Activated CD4-positive, alpha-beta T cell treated with anti-CD3 and anti-CD28 coated beads, Interleukin-2, amount 50 U/mL, for 4 hours (primary cell): ENCODE measurements around the gene TMEM229B.

ENCODE experiments used
- DNase-seq, 2 experiments: peaks; one replicate each; pipeline ENCODE4 v3.0.0-alpha.2; 2020

TMEM229B gene

DNA sequence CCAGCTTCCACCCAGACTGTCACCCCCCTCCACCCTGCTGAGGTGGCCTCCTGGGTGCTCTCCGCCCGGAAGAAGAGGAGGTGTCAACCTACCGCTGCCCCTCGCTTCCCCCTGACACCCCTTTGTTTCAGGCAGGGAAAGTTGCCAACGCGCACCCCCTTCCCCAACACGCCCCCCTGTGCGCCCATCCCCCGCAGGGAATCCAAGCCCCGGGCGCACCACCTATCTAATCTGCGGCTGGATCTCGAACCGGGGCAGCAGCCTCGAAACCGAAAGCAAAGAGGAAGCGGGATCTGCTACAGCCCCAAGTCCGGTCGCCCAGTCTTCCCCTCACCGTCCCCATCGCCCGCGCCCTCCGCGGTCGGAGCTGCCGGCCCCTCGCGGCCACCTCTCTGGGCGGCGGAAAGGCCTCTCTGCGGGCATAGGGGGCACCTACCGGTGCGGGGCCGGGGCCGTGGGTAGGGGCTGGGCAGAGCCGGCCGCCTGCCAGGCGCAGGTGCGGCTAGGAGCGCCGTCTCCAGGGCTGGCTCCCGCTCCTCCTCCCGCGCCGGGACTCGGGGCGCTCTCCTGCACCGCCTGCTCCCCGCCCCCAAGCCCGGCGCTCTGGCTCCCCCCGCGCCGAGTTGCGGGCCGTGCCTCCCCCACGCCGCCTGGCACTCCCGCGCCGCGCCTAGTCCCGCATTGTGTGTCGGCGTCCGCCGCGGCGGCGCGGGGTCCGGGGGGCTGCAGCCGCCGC, 26.3 kb upstream of the TMEM229B start:
- peak; percentile 20 to 22 for DNase-seq

DNA sequence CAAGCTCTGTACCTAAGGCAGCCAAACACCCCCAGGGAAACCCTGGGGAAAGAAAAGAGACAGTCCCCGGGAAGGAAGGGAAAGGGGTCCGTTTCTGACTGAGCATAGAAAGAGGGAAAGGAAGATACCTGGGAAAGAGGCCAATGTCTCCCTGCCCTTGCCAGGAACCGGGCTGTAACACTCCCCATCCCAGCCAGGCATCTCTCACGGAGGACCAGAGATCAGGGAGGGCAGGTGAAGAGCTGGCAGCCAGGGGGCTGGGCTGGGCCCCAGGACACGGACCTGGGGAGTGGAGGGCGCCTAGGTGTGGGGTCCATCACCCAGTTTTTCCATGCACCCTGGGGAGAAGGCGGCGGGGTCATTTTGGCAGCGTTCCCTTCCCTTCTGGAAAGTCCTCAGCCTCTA, 25.7 kb upstream of the TMEM229B start:
- no peak for DNase-seq

DNA sequence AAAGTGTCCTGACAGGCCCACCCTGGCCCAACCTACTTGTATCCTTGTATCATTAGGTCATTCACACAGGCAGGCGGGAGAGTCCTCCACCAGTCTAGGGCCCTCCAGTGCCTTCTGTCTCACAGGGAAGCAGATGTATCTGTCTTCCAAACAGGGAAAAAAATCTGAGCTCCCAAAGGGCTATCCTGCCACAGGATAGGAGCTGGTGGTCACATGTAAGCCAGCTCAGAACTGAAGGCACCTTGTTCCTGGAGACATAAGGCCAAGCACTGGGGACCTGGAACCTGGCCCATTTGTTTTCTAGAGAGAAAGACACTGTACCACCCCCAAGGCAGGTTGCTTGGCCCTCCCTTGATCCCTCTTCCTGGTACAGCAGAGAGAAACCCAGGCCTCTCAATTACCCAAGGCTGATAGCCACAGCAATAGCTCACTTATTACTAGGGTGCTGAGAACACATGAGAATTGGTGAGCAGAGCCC, 25.1 kb upstream of the TMEM229B start:
- no peak for DNase-seq

DNA sequence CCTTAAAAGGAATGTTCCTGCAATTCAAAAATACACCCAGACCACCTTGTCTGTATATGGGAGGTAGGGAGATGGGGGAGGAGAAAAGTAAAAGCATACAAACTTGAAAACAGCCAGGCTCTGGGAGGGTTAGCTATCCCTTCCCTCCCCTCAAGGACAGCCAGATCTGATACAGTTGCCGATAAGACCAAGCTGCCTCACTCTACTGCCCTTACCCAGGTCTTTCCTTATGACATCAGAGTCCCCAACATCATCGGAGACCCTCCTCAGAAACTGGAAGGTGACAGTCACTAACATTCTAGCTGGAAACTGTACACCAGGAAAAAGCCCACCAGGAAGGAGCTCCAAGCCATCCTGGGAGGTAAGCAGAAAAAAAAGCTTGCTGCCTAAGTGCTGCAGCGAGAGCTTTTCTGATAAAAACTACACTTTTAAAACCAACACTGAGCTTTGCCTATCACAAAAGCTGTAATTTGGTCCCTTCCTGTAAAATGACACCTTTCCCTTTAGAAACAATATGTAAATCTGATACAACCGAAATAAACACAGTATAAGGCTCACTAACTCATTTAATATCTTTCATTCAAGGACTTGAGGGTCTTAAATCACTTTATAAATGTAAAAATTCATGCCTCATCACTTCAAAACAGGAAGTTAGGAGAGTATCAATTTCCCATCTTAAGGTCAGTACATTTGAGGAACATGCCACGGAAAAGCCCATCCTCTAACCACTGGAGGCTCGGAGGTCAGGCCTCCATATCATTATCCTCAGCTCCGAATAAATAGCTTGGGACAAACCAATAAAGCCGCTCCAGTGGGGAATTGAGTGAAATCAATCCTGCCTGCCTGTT, 24.2 kb upstream of the TMEM229B start:
- no peak for DNase-seq

DNA sequence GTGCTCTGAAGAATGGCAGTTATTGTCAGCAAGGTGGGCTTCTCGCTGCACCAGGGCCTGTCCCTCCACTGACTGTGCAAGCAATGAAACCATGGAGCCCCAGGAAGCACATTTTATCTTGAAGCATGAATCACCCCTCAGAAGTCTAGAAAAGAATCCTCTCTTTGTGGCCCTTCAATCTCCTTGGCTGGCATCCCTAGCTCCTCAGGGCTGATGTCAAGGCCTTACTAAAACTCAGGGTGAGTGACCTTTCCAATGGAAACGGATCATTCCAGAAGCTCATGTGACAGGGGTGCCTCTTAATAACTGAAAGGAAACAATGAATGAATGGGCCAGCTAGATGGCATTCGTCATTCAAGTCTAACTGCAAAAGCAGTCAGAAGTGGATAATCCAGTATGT, 22.3 kb upstream of the TMEM229B start:
- no peak for DNase-seq

DNA sequence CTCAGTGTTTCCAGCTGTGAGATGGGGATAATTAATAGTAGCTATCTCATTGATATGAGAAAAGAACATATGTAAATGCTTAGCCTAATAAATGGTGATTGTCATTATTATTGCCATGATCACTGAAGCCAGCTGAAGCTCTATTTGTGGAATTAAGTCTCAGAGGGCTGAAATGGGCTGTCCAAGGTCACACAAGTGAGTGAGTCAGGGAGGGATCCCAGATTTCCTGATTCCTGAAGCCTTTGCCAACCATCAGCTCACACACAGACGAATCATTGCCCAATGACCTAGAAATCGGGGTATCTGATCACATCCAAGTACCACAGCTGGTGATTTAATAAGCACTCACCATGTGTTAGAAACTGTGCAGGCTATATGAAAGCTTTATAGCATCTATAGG, 21.6 kb upstream of the TMEM229B start:
- no peak for DNase-seq

DNA sequence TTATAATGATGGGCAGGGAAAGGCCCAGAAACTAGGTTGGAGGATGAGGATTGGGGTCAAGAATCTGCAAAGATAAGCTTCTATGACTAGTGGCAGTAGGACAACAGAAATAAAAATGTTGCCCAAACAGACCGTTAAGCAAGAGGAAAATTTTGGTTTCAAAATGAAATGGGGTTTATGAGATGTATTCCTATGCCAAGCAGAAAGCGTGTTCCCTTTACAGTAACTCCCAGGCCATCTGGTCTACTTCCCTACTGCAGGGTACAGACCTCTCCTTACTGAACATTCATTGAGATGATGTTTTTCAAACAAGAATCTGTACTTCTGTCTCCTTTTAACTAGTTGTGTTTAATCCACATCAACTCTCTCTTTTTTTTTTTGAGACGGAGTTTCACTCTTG, 20.4 kb upstream of the TMEM229B start:
- no peak for DNase-seq

DNA sequence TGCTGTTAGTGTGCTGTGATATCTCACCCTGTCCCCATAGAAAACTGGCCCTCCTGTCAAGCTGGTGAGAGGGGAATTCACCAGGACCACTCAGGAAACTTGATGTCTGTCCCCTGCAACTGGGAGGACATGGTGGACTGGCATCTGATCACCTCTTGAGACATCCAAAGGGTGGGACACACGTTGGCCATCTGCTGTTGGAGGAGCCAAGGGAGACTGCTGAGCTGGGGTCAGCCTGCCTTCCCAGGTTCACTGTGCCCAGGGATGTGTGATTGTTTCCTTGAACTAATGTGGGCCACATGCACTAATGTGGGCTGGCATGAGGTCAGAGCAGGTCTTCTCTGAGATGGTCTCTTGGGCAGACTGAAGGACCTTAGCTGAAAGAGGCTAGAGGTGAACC, 16.7 kb upstream of the TMEM229B start:
- no peak for DNase-seq

DNA sequence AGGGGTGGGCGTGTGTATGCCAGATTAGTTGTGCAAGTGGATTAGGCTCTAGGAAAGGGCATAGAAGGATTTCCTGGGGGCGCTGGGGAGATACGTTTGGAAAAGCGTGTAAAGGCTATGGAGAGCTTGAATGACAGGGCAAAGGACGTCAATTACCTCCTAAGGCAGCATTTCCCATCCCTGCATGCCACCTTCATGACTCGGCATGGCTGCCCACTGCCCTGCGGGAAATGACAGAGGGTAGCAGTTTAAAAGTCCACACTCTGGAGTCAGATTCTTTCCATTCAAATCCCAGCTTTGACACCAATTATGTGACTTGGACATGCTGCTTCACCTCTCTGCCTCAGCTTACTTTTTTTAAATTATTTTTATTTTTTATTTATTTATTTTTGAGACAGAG, 14.8 kb upstream of the TMEM229B start:
- DNase-seq, result no peak

DNA sequence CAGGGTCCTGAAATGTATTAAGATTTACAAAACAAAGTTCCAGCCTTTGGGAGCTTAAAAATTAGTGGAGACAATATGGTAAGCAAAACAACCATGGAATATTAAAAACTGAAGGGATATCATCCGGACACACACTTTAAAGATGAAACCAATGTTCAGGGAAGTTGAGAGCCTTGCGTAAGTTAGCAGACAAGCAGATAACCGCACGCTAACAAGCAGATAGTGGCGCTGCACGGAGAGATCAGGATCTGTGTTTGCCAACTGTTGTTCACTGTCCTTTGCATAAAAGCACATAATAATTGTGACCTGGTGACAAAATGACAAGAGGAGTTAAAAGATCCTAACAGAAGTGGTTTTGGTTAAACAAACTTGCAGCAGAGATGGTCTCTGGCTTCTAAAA, 14.3 kb upstream of the TMEM229B start:
- no peak for DNase-seq

DNA sequence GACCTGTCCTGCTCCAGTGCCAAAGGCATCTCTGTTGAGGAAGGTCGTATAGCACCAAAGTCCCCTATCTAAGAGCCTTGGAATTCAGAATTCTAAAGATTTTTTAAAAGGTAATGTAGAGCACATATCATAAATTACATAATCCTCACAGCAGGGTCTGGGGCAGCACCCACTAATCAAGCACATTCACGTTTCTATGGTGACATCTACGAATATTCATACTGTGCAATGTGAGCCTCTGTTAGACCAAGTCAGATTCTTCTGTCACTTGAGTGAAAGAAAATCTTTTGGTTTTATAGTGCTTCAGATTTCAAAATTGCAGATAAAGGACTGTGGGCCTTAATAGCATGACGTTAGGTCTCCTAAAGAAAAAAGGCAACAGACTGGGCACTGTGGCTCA, 13.1 kb upstream of the TMEM229B start:
- no peak for DNase-seq

DNA sequence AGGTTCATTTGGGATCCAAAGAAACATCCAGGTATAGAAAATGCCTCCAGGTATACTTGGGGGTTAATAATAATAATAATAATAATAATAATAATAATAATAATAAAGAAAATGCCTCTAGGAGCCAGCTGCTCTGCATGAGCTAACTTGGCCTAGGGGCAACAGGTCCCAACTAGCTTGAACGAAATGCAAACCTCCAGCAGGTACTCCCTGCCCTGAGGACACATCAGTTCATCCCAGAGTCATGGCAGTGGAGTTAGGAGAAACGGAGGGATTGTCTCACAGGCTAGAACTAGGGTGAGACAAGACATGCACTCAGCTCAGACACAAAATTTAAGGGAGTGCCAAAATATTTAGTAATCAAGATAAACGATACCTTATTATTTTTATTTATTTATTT, 12.5 kb upstream of the TMEM229B start:
- DNase-seq, result no peak

DNA sequence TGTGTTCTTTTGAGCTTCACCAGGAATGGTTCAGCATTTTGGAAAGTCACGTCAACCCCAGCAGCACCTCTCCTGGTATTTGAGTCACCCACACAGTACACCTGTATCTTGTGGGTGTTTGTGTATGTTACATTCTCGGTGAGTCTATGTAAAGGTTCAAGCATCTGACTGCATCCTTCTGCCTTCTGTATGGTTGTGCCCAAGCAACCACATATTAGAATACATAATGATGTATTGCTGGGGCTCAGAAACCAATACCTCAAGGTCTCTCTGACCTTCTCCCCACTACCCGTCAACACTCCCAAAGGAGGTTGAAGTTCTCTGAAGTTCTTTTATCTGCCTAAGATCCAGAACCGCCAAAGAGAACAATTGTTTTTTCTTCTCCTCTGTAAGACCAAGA, 9.2 kb upstream of the TMEM229B start:
- no peak for DNase-seq

DNA sequence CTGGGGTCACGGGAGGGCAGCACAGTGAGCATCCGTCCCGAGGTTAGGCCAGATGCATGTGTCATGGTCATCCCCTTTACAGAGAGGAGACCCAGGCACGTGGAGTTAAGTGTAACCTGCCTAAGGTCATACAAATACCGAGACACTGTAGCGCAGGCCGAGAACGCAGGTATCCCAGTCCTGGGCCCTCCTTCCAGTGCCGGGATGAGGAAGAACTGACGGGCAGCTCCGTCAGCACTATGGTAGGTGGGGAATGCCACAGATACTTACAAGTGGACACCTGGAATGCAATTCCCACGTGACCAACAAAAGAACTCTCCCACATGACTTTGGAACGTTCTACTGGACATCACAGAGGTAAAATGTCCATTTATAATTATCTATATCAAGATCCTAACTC, 8.7 kb upstream of the TMEM229B start:
- DNase-seq, result no peak

DNA sequence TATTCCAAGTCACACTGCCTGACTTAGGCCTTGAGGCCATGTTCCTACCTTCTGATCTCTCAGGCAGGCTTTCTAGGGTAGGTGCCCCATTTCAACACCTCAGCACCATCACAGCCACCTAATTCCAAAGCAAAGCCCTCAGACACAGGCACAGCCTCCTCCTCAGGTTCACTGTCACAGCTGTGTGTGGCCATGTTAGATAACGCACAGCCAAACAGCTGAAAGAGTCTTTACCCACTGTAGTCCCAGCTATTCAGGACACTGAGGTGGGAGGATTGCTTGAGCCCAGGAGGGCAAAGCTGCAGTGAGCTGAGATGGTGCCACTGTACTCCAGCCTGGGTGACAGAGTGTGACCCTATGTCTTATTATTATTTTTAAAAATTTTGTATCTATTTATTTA, 7.3 kb upstream of the TMEM229B start:
- DNase-seq, result no peak

DNA sequence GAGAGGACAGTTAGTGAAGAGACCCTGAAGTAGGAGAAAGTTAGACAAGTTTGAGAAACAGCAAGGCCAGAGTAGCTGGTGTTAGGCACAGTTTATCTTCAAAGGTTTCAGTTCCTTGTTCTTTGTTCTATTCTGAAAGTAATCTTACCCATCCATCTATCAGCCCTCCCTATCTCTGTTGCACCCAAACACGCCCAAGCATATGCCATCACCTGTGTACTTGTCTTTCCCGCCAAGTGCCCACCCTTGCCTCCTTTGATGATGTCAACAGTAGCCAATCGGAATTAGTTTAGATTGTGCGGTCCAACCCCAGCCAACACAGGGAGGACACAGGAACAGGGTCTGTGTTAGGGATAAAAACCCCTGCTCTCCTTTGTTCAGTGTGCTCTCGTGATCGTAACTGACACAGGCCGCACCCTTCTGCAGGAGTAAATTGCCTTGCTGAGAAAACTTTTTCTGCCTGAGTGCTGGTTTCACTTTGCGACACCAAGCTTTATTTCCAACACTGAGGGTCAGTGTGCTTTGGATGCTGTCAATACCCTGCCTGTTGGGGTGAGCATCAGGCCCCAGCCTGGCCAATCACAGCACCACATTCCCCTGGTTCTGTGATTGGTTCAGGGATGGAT, 4.7 kb upstream of the TMEM229B start:
- no peak for DNase-seq

DNA sequence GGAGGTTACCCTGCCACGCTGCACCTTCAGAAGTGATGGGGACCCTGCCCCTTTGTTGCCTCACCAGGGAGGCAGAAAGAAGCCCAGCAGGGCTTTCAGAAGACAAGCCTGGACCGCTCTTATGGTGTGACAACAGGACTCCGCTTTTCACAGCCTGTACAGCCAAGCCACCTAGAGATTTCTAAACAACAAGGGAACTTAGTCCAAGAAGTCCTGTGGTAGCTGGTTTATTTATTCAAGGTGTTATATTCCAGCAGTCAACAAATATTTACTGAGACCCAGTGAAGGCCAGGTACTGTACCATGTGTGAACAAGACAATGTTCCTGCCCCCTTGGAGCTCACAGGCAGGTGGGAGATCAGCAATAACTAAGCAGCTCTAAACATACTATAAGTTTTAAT, 4.0 kb upstream of the TMEM229B start:
- DNase-seq, result no peak

DNA sequence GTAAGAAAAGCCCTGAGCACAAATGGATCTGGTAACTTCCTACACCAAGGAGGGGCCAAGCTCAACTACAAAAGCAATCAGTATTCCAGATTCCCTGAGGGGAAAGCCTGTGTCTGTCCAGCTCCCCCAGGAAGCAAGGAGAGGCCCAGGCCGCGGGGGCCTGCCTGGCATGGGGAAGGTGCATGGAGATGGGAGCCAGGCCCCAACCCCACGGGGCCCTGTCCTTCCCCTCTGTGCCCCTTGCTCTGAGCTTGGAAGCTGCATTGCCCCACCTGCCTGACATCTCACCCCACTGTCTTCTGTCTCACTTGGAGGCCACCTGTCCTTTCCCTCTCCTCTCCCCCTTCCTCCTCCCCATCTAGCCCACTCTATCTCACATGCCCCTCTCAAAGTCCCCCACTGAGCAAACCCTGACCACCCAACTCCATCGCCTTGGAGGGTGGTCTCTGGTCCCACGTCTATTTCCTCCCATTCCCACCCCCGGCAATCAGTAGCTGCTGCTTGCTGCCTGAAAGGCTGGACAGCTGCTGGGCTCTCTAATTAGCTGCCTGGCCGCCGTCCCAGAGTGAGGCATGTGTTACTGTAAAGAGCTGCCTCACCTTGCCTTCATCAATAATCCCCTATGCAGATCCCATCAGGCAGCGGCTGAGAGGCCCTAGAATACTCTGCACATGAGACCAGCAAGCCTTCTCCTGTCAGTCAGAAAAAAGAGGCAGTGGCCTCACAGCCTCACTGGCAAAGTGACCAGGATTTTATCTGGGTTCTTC, 3.4 kb upstream of the TMEM229B start:
- no peak for DNase-seq

DNA sequence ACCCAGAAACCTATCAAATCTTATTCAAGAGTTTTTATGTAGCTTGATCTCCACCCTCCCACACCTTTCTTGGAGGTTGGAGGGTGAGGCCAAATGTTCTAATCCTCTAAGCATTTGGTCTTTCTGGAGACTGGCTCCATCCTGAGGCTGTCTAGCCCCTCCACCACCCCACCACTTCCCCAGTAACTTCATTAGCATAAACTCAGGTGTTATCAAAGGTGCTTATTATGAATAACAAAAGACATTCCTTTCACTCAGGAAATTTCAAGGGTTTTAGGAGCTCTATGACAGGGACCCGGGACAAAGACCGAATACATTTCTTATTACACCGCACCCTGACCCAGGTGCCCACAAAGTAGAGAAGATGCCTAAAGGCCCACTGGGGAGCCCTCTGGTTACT, 2.8 kb upstream of the TMEM229B start:
- no peak for DNase-seq

DNA sequence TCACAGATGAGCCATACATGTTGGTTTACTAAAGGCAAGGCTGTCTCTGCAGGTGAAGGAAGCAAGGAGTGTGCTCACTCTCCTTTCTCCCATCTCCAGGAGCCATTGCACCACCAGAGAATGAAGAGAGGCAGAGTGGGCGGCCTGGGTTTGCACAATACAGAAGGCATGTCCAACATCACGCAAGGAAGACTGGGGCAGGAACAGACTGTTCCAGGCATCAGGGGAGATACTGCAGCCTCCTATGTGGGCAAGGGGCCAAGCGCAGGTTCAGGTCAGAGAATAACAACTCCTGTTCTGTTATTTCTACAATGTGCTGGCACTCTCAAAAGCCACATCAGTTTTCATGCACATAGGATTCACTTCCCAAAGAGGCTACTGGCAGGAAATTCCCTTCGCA, 1.7 kb upstream of the TMEM229B start:
- DNase-seq, result no peak

DNA sequence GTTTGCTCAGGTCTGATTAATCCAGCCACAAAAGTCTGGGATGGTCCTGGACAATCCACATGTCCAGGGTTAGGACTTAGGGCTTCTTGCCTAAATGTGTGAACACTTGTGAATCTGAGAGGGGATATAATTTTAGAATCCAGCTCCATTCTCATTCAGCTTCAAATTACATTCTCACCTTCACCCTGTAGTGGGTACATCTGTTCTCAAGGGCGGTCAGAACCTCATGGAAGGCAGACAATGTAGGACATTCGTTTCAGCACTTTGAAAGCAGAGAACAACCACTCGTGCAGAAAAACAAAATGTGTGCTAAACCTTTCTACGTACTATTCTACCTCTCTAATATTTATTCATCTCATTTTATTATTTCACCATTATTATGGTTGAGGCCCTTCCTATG, 1.2 kb downstream of the TMEM229B start:
- DNase-seq, result no peak

DNA sequence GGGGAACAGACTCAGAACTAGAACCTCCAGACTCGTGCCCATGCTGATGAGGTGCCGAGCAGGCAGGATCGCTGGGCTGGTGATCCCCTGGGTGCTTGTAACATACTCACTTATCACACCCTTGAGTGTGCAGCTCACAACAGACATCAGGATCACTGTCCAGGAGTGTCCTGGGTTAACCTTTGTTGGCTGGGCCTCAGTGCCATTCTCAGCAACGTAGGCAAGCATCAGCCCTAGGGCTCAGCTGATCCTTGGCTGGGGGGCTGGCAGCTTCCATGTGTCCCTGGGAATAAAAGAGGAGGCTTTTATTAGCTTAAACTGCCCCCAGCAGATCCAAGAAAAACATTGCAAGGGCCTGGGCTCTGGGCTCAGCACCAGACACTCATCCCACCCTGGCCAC, 1.6 kb downstream of the TMEM229B start:
- DNase-seq, result no peak

DNA sequence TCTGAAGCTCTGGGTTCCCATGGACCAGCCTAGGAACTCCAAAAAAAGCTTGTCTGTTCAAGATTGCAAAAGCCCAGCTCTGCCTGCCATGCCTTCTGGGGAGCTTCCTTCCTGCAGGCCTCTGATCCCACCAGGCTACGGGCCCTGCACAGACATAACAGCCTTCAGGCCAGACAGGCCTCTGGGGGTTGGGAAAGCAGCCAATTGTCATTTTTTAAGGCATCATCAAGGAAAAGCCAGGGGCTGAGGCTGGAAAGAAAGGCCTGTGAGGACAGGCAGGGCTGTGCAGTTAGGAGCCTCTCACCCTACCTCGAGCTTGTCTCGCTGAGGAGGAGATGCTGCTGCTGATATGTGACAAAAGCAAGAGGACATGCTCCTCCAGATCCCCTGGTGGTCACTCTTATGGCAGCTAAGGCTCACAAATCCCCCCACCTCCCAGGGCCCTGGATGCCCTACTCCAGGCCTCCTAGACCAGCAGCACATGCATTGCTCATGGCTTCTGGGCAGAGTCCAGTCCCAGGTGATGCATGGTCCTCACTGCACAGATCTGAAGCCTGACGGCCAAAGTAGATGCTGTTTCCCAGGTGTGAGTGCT, 2.9 kb downstream of the TMEM229B start:
- DNase-seq, result no peak
